Transverse colon (tissue), 4 donors: ENCODE results near the gene METTL17.

Experiments used
- POLR2A ChIP-seq: fragments of 450-650 bp; IDR thresholded peaks from one replicate; pipeline ENCODE4 v1.6.1; 2016; ENCODE audit warnings: antibody characterized with exemption, mild to moderate bottlenecking, moderate library complexity
- POLR2AphosphoS5 ChIP-seq, 3 donors: sonication (generic); formaldehyde crosslinking; IDR thresholded peaks; one replicate each; pipeline ENCODE4 v1.6.1; 2016; ENCODE audit warnings: antibody characterized with exemption in 3 of 3
- TF ChIP-seq, protein P1 (sequence below), 5 experiments: fragments of 200-600 bp in 3 of 5; fragments of 450-650 bp in 2 of 5; sonication (generic) in 3 of 5; IDR thresholded peaks; 1 replicate in 2 of 5; 2 replicates in 3 of 5; pipeline ENCODE4 v1.5.1; 2016 to 2017; ENCODE audit warnings: antibody characterized with exemption in 5 of 5, inconsistent platforms in 3 of 5, mild to moderate bottlenecking in 2 of 5, moderate library complexity in 1 of 5

DNA sequence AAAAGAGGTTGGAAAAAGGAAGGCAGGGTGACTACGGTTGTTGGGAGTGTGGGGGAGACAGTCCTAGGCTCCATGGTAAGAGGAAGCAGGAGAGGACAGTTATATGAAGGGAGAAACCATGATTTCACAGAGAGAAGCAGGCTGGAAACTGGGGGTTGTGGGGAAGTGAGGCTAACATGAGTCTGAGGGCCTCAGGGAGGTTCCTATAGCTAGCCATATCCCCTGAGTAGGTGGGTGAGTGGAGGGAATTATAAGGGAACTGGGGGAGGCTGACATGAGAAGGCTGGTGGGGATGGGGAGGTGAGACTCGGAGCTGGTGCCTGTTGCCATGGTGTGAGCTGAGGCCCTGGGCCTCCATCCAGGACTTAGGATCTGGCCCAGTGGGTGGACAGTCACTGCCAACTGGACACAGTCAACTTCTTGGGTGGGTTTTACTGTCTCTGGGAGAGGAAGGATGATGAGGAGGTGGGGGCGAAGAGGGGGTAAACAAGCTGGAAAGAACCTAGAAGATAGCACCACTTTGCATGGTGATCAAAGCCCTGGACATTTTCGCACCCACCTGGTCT is 43.4 kb downstream of the METTL17 start:
- TF ChIP-seq, protein P1, sequence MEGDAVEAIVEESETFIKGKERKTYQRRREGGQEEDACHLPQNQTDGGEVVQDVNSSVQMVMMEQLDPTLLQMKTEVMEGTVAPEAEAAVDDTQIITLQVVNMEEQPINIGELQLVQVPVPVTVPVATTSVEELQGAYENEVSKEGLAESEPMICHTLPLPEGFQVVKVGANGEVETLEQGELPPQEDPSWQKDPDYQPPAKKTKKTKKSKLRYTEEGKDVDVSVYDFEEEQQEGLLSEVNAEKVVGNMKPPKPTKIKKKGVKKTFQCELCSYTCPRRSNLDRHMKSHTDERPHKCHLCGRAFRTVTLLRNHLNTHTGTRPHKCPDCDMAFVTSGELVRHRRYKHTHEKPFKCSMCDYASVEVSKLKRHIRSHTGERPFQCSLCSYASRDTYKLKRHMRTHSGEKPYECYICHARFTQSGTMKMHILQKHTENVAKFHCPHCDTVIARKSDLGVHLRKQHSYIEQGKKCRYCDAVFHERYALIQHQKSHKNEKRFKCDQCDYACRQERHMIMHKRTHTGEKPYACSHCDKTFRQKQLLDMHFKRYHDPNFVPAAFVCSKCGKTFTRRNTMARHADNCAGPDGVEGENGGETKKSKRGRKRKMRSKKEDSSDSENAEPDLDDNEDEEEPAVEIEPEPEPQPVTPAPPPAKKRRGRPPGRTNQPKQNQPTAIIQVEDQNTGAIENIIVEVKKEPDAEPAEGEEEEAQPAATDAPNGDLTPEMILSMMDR (IDR thresholded peaks at IDR 0.05): no peak
- TF ChIP-seq POLR2A (no peak), POLR2AphosphoS5 (IDR thresholded peaks at IDR 0.05) (no peak)
